SU-DHL-6 (cell line): ENCODE results near the gene PACS2.

Experiments used
- H2AFZ ChIP-seq: fragments of 200-600 bp; sonication (generic); 2 replicates; pipeline ENCODE4 v1.6.1; 2014; ENCODE audit warnings: low read depth, mild to moderate bottlenecking, moderate library complexity, mixed read lengths, antibody characterized with exemption, low read length; ENCODE audit not compliant: severe bottlenecking
- H3F3A ChIP-seq: fragments of 200-600 bp; shearing (Covaris generic); 2 replicates; pipeline ENCODE4 v1.6.0; 2016; ENCODE audit warnings: antibody characterized with exemption, mild to moderate bottlenecking; ENCODE audit not compliant: insufficient read depth
- H3K27ac ChIP-seq: fragments of 200-600 bp; sonication (generic); 2 replicates; pipeline ENCODE4 v1.5.1; 2016; ENCODE audit warnings: low read depth, mild to moderate bottlenecking, low read length, moderate library complexity, mixed read lengths
- H3K27me3 ChIP-seq: fragments of 200-600 bp; sonication (generic), shearing (Covaris generic); 2 replicates; pipeline ENCODE4 v1.6.0; 2014; ENCODE audit warnings: mild to moderate bottlenecking, low read length
- H3K36me3 ChIP-seq: fragments of 200-600 bp; sonication (generic); 2 replicates; pipeline ENCODE4 v1.6.1; 2014; ENCODE audit warnings: mild to moderate bottlenecking, low read length, mixed read lengths
- H3K4me2 ChIP-seq: fragments of 300-600, 200-600 bp; shearing (Covaris generic), sonication (generic); 2 replicates; pipeline ENCODE4 v1.6.0; 2014; ENCODE audit warnings: low read length, low read depth, mild to moderate bottlenecking; ENCODE audit not compliant: poor library complexity, severe bottlenecking
- H3K4me3 ChIP-seq: fragments of 200-600 bp; sonication (generic); 2 replicates; pipeline ENCODE4 v1.5.1; 2014; ENCODE audit warnings: antibody characterized with exemption, low read length, mild to moderate bottlenecking, mixed read lengths; ENCODE audit not compliant: insufficient read depth, poor library complexity, severe bottlenecking
- H3K79me2 ChIP-seq: fragments of 200-600 bp; sonication (generic); 2 replicates; pipeline ENCODE4 v1.6.1; 2014; ENCODE audit warnings: mild to moderate bottlenecking, low read length, moderate library complexity; ENCODE audit not compliant: insufficient read depth
- H3K9ac ChIP-seq: fragments of 200-600 bp; sonication (generic); 2 replicates; pipeline ENCODE4 v1.7.0; 2014; ENCODE audit warnings: mild to moderate bottlenecking, low read length
- H3K9me2 ChIP-seq: fragments of 200-600 bp; sonication (generic); replicated peaks from 2 replicates; pipeline ENCODE4 v1.6.1; 2014; ENCODE audit warnings: low read length; ENCODE audit not compliant: insufficient read depth
- H3K9me3 ChIP-seq: fragments of 200-600 bp; sonication (generic); 2 replicates; pipeline ENCODE4 v1.6.1; 2014; ENCODE audit warnings: low read length, mixed read lengths; ENCODE audit not compliant: insufficient read depth
- H4K20me1 ChIP-seq: fragments of 200-600 bp; sonication (generic); 2 replicates; pipeline ENCODE4 v1.6.1; 2014; ENCODE audit warnings: low read depth, mild to moderate bottlenecking, antibody characterized with exemption, low read length, moderate library complexity, mixed read lengths
- EZH2phosphoT487 ChIP-seq: fragments of 200-600 bp; sonication (generic), shearing (Covaris generic); conservative IDR thresholded peaks from 2 replicates; pipeline ENCODE4 v1.6.1; 2018; ENCODE audit warnings: mild to moderate bottlenecking, antibody characterized with exemption, low read length, moderate library complexity, mixed read lengths
- TF ChIP-seq, protein P1 (sequence below): fragments of 200-600 bp; sonication (generic); IDR thresholded peaks from one replicate; pipeline ENCODE4 v1.5.1; 2017; ENCODE audit warnings: antibody characterized with exemption, mild to moderate bottlenecking, low read length, moderate library complexity; ENCODE audit not compliant: insufficient read depth, poor library complexity, severe bottlenecking

Gene PACS2

DNA sequence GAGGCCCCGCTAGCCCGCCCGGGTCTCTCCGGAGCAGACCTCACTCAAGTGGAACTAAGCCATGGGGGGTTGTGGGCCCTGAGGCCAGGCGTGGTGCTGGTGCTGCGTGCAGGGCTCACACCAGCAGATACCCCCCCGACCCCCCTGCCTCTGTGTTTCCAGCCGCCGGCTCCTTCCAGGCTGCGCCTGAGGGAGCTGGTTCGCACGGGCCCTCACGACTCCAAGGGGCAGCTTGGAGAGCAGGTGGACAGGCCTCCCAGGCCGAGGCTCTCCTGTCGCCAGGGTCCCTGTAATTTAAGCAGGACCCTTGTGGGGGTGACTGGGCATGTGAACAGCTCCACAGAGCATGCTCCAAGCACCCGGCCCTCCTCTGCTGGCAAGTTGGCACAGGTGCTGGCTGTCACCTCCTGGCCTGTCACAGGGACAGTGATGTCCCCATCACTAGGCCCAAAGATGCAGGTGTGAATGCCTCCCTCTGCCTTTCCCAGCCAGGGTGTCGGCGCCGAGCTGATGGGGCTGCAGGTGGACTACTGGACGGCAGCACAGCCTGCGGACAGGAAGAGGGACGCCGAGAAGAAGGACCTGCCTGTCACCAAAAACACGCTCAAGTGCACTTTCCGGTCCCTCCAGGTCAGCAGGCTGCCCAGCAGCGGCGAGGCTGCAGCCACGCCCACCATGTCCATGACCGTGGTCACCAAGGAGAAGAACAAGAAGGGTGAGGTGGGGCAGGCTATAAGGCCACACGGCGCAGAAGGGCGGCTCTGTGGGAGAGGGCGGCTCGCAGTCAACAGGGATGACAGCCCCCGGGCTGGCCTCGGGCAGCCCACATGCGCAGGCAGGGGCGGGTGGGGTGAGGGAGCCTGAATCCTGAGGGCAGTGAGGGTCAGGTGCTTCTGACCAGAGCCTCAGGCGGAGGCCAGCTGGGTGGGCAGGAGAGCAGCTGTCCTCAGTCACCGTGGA is 77.9 kb downstream of the PACS2 start:
- H3K4me2 ChIP-seq, result no peak overlapping the region

DNA sequence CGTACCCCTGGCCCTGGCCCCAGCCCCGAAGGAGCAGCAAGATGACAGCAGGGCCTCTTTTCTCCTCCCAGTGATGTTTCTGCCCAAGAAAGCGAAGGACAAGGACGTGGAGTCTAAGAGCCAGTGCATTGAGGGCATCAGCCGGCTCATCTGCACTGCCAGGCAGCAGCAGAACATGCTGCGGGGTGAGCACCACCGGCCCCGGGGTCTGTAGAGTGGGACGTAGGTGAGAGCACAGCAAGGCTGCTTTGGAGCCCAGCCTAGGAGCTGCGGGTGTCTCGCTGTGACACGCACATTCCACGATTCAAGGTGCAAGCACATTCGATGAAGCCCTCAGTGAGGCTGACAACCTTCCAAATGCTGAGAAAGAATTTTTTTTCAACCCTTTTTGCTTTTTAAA is 78.6 kb downstream of the PACS2 start:
- no peak overlapping the region for H3K27ac ChIP-seq
- H3K9ac ChIP-seq, result no peak overlapping the region
- no peaks in the 10 kb centered on the region for H3K27me3 ChIP-seq
- no peaks in the 10 kb centered on the region for H3K9me3 ChIP-seq
- TF ChIP-seq, protein P1, sequence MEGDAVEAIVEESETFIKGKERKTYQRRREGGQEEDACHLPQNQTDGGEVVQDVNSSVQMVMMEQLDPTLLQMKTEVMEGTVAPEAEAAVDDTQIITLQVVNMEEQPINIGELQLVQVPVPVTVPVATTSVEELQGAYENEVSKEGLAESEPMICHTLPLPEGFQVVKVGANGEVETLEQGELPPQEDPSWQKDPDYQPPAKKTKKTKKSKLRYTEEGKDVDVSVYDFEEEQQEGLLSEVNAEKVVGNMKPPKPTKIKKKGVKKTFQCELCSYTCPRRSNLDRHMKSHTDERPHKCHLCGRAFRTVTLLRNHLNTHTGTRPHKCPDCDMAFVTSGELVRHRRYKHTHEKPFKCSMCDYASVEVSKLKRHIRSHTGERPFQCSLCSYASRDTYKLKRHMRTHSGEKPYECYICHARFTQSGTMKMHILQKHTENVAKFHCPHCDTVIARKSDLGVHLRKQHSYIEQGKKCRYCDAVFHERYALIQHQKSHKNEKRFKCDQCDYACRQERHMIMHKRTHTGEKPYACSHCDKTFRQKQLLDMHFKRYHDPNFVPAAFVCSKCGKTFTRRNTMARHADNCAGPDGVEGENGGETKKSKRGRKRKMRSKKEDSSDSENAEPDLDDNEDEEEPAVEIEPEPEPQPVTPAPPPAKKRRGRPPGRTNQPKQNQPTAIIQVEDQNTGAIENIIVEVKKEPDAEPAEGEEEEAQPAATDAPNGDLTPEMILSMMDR, result no peak
- no peak for TF ChIP-seq EZH2phosphoT487
- H4K20me1 ChIP-seq, result no peaks in the 10 kb centered on the region
- H3K36me3 ChIP-seq, result no peaks in the 10 kb centered on the region
- H3K9me2 ChIP-seq, result no peaks in the 10 kb centered on the region
- H2AFZ ChIP-seq, result no peak overlapping the region
- H3K4me3 ChIP-seq, result no peak overlapping the region
- no peak overlapping the region for H3K4me2 ChIP-seq
- H3K79me2 ChIP-seq, result no peaks in the 10 kb centered on the region
- no peaks in the 10 kb centered on the region; the same call in 1 of the 2 replicates for H3F3A ChIP-seq

More for the DNA sequence above, 77.9 kb downstream of the PACS2 start:
- Histone ChIP-seq H3K27me3 (no peaks in the 10 kb centered on the region), H4K20me1 (no peaks in the 10 kb centered on the region), H2AFZ (no peak overlapping the region), H3F3A (no peaks in the 10 kb centered on the region; the same call in 1 of the 2 replicates), H3K27ac (no peak overlapping the region), H3K9me2 (no peaks in the 10 kb centered on the region), H3K4me3 (no peak overlapping the region), H3K9me3 (no peaks in the 10 kb centered on the region), H3K36me3 (no peaks in the 10 kb centered on the region), H3K9ac (no peak overlapping the region), H3K79me2 (no peaks in the 10 kb centered on the region)
- TF ChIP-seq EZH2phosphoT487, result no peak
- TF ChIP-seq, protein P1, result no peak

DNA sequence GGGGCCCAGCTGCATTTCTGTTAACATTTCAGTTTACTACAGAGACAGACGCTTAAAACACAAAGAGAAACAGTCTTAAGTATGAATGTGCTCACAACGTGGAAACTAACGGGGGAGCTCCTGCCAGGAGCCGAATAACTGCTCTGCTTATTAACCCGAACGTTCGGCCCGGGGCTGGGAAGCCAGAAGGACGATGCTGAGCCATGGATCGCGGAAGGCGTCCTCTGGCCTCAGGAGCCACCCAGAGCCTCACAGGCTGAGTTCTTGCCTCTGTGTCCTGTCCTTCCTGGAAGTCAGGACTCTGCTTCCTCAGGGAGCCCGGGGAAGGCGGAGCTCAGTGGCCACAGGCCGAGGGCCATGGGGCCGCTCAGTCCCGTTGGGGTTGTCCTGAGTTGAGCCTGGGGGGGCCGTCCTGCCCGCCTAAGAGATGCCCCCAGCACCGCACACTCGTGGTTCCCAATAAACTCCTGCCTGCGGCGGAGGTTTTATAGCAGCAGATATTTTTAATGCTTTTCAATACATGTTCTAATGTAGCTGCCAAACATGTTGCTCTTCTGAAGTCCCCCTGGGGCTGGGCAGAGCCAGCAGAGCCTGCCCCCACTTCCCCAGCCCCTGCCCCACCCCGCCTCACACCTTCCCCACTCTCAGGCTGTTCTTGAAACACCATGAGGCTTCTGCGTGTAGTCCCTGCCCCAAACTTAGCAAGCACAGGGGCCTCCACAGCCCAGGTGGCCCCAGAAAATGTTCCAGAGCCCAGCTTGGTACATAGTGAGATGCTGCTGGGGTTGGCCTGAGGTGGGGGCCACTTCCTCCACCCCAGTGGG is 80.4 kb downstream of the PACS2 start:
- Histone ChIP-seq H3K27ac (no peak overlapping the region), H3K9me2 (no peaks in the 10 kb centered on the region), H3K4me3 (no peak overlapping the region), H3K36me3 (no peaks in the 10 kb centered on the region), H3F3A (no peaks in the 10 kb centered on the region; the same call in 1 of the 2 replicates), H3K79me2 (peaks cover 12% of the 10 kb centered on the region; the same call in 1 of the 2 replicates), H3K9ac (no peak overlapping the region), H4K20me1 (no peaks in the 10 kb centered on the region), H3K27me3 (no peaks in the 10 kb centered on the region), H2AFZ (no peak overlapping the region), H3K4me2 (no peak overlapping the region), H3K9me3 (no peaks in the 10 kb centered on the region)
- TF ChIP-seq, protein P1, result no peak
- TF ChIP-seq EZH2phosphoT487, result no peak
